Eye (tissue), 1 donor: ENCODE data around the gene RAB25.
A peak's percentile ranks its signal among the peaks of the same experiment; 100 is the strongest.
"Not testable (repeated sequence)": the region's sequence is repeated elsewhere in the genome, so short reads cannot be mapped to it uniquely, and the experiment has no call there.

Source experiments
- DNase-seq: peaks from one replicate; pipeline ENCODE4 v3.0.0-alpha.2; 2015

Gene RAB25

GRCh38 chr1:156060937-156061636, at the start of gene RAB25:
TSS of gene RAB25 (plus strand) at chr1:156061160. CDS start at chr1:156061401, 241 bp downstream.
- DNase-seq: peak; percentile 42

GRCh38 chr1:156012051-156012817, 48.7 kb upstream of the RAB25 start:
- DNase-seq: no peak

- no peak for DNase-seq
Observed at GRCh38 chr1:156014829-156015228, 46.1 kb upstream of the RAB25 start.

GRCh38 chr1:156019946-156020292, 41.0 kb upstream of the RAB25 start:
- no peak for DNase-seq

GRCh38 chr1:156020293-156021092, 40.5 kb upstream of the RAB25 start, which contains the start of gene SSR2:
TSS of gene SSR2 (minus strand) at chr1:156020951. CDS start at chr1:156020167, 784 bp downstream.
- DNase-seq: peak; percentile 96

GRCh38 chr1:156021093-156021428, 39.9 kb upstream of the RAB25 start:
- DNase-seq: no peak

GRCh38 chr1:156021954-156022353, 39.0 kb upstream of the RAB25 start:
- DNase-seq: no peak

GRCh38 chr1:156024801-156025200, 36.2 kb upstream of the RAB25 start:
- no peak for DNase-seq

GRCh38 chr1:156025876-156026275, 35.1 kb upstream of the RAB25 start:
- DNase-seq: peak; percentile 69

- DNase-seq: no peak
Observed at GRCh38 chr1:156026588-156026987, 34.4 kb upstream of the RAB25 start.

- DNase-seq: no peak
Observed at GRCh38 chr1:156033011-156033410, 27.9 kb upstream of the RAB25 start.

GRCh38 chr1:156034991-156035390, 26.0 kb upstream of the RAB25 start:
- not testable (repeated sequence) for DNase-seq

- no peak for DNase-seq
Observed at GRCh38 chr1:156042828-156043227, 18.1 kb upstream of the RAB25 start.

- no peak for DNase-seq
Observed at GRCh38 chr1:156045076-156045475, 15.9 kb upstream of the RAB25 start.

GRCh38 chr1:156048663-156049258, 12.2 kb upstream of the RAB25 start:
- no peak for DNase-seq

- DNase-seq: no peak
Observed at GRCh38 chr1:156050376-156050775, 10.6 kb upstream of the RAB25 start.

- DNase-seq: no peak
Observed at GRCh38 chr1:156051011-156051725, 9.8 kb upstream of the RAB25 start.

- peak; percentile 90 for DNase-seq
Observed at GRCh38 chr1:156052862-156053767, 7.8 kb upstream of the RAB25 start.

- DNase-seq: peak; percentile 94
Observed at GRCh38 chr1:156053768-156054499, 7.0 kb upstream of the RAB25 start, which contains the start of gene UBQLN4. TSS of gene UBQLN4 (minus strand) at chr1:156053798. CDS start at chr1:156053701, 97 bp downstream.

GRCh38 chr1:156054500-156055280, 6.3 kb upstream of the RAB25 start, which contains the start of gene LAMTOR2:
TSS of gene LAMTOR2 (plus strand) at chr1:156054782. CDS start at chr1:156054890, 108 bp downstream.
- DNase-seq: peak; percentile 100
